Right lobe of liver (tissue), 6 donors: Measurements from ENCODE around the gene N4BP2L1. TPM values are rescaled to one million over a fixed set of nuclear protein-coding genes. Genes with fewer than 3 reads are reported as not detected.

ENCODE experiments used
- ATAC-seq, 4 donors: fragments of 200-7000 bp; cut with Tn5 transposase; one replicate each; pipeline ENCODE4 v1.9.1; 2020; ENCODE audit warnings: mild to moderate bottlenecking in 4 of 4, moderate library complexity in 4 of 4
- DNase-seq, 3 donors: peaks; one replicate each; pipeline ENCODE4 v3.0.0-alpha.2; 2020
- H3K27ac ChIP-seq, 3 donors: fragments of 200-600 bp; one replicate each; pipeline ENCODE4 v1.8.0; 2022
- H3K27me3 ChIP-seq, 2 donors: fragments of 200-600 bp; one replicate each; pipeline ENCODE4 v1.8.0; 2022
- H3K36me3 ChIP-seq, 4 donors: fragments of 200-600 bp; sonication (generic) in 1 of 4; one replicate each; pipeline versions ENCODE4 v1.5.1 to v1.8.0; 2017 to 2022; ENCODE audit warnings: control low read depth in 1 of 4
- H3K4me1 ChIP-seq, 4 donors: fragments of 200-600 bp; sonication (generic) in 1 of 4; one replicate each; pipeline versions ENCODE4 v1.5.1 to v1.8.0; 2017 to 2022; ENCODE audit warnings: control low read depth in 1 of 4
- H3K4me3 ChIP-seq, 3 donors: fragments of 200-600 bp; one replicate each; pipeline ENCODE4 v1.8.0; 2022
- H3K9me3 ChIP-seq, 4 donors: fragments of 200-600 bp; sonication (generic) in 1 of 4; one replicate each; pipeline versions ENCODE4 v1.5.1 to v1.8.0; 2017 to 2022; ENCODE audit warnings: control low read depth in 1 of 4
- CTCF ChIP-seq, 4 donors: fragments of 200-600 bp in 3 of 4; fragments of 450-650 bp in 1 of 4; IDR thresholded peaks; one replicate each; pipeline versions ENCODE4 v1.5.1 to v1.8.0; 2016 to 2022; ENCODE audit warnings: antibody characterized with exemption in 4 of 4, mild to moderate bottlenecking in 2 of 4
- POLR2A ChIP-seq: fragments of 450-650 bp; IDR thresholded peaks from one replicate; pipeline ENCODE4 v1.6.1; 2017; ENCODE audit warnings: antibody characterized with exemption, mild to moderate bottlenecking
- WGBS: methylation state at CpG from one replicate; pipeline ENCODE4 v1.1.6; 2018; ENCODE audit warnings: low coverage, low lambda C conversion rate; ENCODE audit not compliant: insufficient coverage; ENCODE audit errors: missing lambda C conversion rate; 5-methylcytosine and 5-hydroxymethylcytosine counted together
- intact Hi-C, 2 donors: fragments of 100-400 bp; cut with DNase I; formaldehyde crosslinking; loops; one replicate each; pipeline versions ENCODE4 v1.11.2 to v1.14.1; 2022
- total RNA-seq, 6 experiments: library from RNA; depleted of rRNA in 2 of 6; stranded (reverse); fragments of >200 nt in 2 of 6; fragmentation: NEBNext Ultra II Directional in 3 of 6; extraction: Animal tissue kit (Norgen Biotek cat#: 25700) in 3 of 6; gene quantifications; one replicate each; pipeline versions ENCODE4 v1.1.0 to v1.2.4, GENCODE V29; 2016 to 2023
- donor health status: DM: no; HTN: yes; CAD: no.
- donor health status: DM: no; HTN: no; CAD: no.
- donor health status: DM: no; HTN: no; CAD: no.
- donor health status: DM: no; HTN: yes; CAD: no.
- donor health status: DM: no; HTN: yes; CAD: no.

The N4BP2L1 gene
- total RNA-seq, 6 experiments from 2014 or later = 17.4 to 56.9 (median 26.5) TPM

- ATAC-seq (no peak), DNase-seq (no peak)
- Histone ChIP-seq H3K27ac (no peak overlapping the region), H3K4me3 (no peak overlapping the region), H3K36me3 (no peaks in the 10 kb centered on the region), H3K4me1 (peaks cover 0 to 8% (median 0%) of the 10 kb centered on the region in 4 donors), H3K27me3 (no peaks in the 10 kb centered on the region), H3K9me3 (peaks cover 0 to 9% (median 0%) of the 10 kb centered on the region in 4 donors)
- TF ChIP-seq CTCF (IDR thresholded peaks at IDR 0.05) = no peak
- no peak for TF ChIP-seq POLR2A
- WGBS = 93% methylated on average over 2 of the region's 2 CpGs
- intact Hi-C loops = no loop called here
Observed at GRCh38 chr13:32456591-32456990, 28.7 kb upstream of the N4BP2L1 start.

- Histone ChIP-seq H3K27ac (no peak overlapping the region), H3K27me3 (no peaks in the 10 kb centered on the region), H3K4me1 (peaks cover 0 to 8% (median 0%) of the 10 kb centered on the region in 4 donors), H3K36me3 (no peaks in the 10 kb centered on the region), H3K4me3 (no peak overlapping the region), H3K9me3 (peaks cover 0 to 9% (median 0%) of the 10 kb centered on the region in 4 donors)
- DNase-seq (no peak), ATAC-seq (no peak)
- WGBS = no CpG with 5 or more reads among the region's 2 CpGs
- TF ChIP-seq CTCF (IDR thresholded peaks at IDR 0.05) = no peak
- TF ChIP-seq POLR2A = no peak
- intact Hi-C loops = no loop called here
Observed at GRCh38 chr13:32455594-32455903, 27.6 kb upstream of the N4BP2L1 start.

GRCh38 chr13:32454886-32455593, 27.1 kb upstream of the N4BP2L1 start:
- TF ChIP-seq CTCF (IDR thresholded peaks at IDR 0.05) = no peak
- no peak for TF ChIP-seq POLR2A
- Histone ChIP-seq H3K36me3 (no peaks in the 10 kb centered on the region), H3K9me3 (peaks cover 0 to 9% (median 0%) of the 10 kb centered on the region in 4 donors), H3K4me3 (no peak overlapping the region), H3K27ac (no peak overlapping the region), H3K4me1 (peaks cover 0 to 8% (median 0%) of the 10 kb centered on the region in 4 donors), H3K27me3 (no peaks in the 10 kb centered on the region)
- DNase-seq (no peak), ATAC-seq (peak in 2 of 4 donors; percentile 28 to 33)
- intact Hi-C loops = no loop called here
- WGBS = 100% methylated on average over 3 of the region's 8 CpGs

- peaks cover 0 to 8% (median 0%) of the 10 kb centered on the region in 4 donors for H3K4me1 ChIP-seq
- intact Hi-C loops = no loop called here
- H3K4me3 ChIP-seq = no peak overlapping the region
- H3K36me3 ChIP-seq = no peaks in the 10 kb centered on the region
- TF ChIP-seq POLR2A (no peak), CTCF (IDR thresholded peaks at IDR 0.05) (no peak)
- H3K27ac ChIP-seq = peak overlapping the region in 2 of 3 donors; percentile 59 to 64
- no peak for ATAC-seq
- DNase-seq = no peak
- H3K9me3 ChIP-seq = peaks cover 0 to 9% (median 0%) of the 10 kb centered on the region in 4 donors
- 77% methylated on average over 1 of the region's 1 CpG for WGBS
- no peaks in the 10 kb centered on the region for H3K27me3 ChIP-seq
Observed at GRCh38 chr13:32453981-32454380, 26.1 kb upstream of the N4BP2L1 start.
